CD4-positive, alpha-beta T cell treated with Interleukin-15 for 4 hours (primary cell): Measurements from ENCODE around the gene NUB1.

ENCODE experiments used
- DNase-seq: peaks from one replicate; pipeline ENCODE4 v3.0.0-alpha.2; 2020; ENCODE audit warnings: low spot score

The NUB1 gene

GRCh38 chr7:151389768-151390597 is 48.4 kb downstream of the NUB1 start:
- DNase-seq: no peak

DNA sequence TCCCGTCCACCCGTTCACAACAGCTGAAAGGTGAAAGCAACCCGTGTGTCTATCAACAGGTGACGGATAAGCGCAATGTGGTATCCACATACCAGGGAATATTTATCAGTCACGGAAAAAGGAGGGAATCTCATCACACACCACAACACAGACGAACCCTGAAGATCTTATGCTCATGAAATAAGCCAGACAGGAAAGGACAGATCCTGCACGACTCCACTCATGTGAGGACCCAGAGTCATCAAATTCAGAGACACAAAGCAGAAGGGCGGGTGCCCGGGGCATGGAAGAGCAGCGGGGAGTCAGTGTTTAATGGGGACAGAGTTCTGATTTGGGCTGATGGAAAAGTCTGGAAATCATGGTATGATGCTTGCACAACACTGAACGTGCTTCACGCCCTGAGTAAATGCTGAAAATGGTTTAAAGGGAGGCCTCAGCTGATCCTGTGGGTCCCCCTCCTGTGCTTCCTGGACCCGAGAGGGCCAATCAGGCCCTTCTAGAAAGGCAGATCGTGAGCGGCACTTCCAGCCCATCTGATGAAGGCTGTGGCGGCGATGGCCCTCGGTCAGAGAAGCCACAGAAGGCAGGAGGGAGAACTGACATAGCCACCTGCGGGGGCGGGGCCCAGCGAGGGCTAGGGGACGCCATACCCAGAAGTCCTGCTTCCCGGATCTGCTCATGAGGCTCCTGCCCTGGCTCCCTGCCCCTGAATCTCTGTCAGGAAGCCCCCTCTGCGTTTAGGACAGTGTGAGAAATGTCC is 49.2 kb downstream of the NUB1 start:
- DNase-seq: no peak

DNA sequence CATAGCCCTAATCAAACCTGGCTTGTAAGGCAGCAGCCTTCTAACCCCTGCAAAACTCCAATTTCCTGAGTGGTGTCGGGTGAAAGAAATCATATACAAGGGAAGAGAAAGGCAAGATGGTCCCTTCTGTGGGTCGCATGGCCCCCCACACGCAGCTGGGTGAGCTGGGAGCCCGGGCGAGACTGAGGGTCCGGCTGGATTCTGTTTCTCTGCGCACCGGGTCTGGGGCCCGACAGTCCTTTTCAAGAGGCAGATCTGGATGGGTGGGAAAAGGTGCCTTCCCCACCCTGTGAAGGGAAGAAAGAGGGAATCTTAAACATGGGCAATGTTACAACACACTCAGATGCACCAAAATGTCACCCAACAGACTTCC is 49.7 kb downstream of the NUB1 start:
- DNase-seq: no peak

DNA sequence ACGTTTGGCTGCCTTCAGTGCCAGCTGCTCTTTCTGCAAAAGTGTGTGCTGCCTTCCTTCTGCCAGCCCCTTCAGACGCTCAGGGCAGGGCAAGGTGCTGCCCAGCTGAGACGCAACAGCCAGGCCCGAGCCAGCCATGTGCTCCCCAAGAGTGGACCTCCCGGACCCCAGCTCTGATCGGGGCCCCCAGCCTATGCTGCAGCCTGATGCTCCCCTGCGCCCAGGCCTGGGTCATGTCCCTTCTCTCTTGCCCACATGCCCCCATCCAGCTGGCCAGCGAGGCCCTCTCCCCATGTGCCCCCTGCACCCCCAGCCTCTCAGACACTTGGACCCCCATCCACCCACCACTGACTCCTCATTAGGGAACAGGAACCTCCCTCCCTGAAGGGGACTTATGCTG is 50.4 kb downstream of the NUB1 start:
- DNase-seq: no peak

DNA sequence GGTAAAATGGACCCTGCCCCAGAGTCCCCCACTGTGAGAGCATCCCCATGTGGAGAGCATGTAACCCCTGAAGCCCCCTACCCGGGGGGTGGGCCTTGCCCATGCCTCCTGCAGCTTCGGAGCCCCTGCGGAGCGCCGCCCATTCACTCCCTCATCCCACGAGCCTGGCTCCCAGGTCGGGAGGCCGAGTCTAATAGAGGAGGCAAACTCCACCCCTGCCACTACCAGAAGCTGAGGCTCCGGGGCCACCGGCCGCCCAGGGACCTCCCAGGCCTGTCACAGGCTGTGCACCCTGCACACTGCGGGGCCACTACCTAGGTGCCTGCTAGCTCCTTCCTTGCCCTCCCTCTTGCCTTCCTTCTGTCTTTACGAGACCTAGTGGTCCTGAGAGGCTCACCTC is 50.8 kb downstream of the NUB1 start:
- DNase-seq: no peak

- DNase-seq: no peak
Measured at GRCh38 chr7:151393031-151393977, 51.7 kb downstream of the NUB1 start.

- DNase-seq: no peak
Measured at GRCh38 chr7:151394076-151395035, 52.7 kb downstream of the NUB1 start.

DNA sequence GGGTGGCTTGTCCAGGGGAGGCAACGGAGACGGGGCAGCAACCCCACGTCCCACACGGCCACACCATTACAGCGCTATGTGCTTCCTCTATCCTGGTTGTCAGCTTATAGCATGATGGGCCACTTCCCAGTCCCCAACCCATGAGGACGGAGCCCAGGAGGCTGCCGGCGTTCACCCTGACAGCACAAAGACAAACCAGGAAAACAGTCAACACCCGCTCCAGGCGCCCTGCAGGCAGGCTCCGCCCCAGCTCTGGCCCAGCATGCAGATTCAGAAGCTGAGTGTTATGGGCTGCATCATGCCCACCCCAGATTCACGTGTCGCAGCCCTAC is 53.4 kb downstream of the NUB1 start:
- no peak for DNase-seq

- DNase-seq: no peak
Measured at GRCh38 chr7:151396328-151396970, 54.8 kb downstream of the NUB1 start.

- DNase-seq: no peak
Measured at GRCh38 chr7:151397026-151397425, 55.4 kb downstream of the NUB1 start.

DNA sequence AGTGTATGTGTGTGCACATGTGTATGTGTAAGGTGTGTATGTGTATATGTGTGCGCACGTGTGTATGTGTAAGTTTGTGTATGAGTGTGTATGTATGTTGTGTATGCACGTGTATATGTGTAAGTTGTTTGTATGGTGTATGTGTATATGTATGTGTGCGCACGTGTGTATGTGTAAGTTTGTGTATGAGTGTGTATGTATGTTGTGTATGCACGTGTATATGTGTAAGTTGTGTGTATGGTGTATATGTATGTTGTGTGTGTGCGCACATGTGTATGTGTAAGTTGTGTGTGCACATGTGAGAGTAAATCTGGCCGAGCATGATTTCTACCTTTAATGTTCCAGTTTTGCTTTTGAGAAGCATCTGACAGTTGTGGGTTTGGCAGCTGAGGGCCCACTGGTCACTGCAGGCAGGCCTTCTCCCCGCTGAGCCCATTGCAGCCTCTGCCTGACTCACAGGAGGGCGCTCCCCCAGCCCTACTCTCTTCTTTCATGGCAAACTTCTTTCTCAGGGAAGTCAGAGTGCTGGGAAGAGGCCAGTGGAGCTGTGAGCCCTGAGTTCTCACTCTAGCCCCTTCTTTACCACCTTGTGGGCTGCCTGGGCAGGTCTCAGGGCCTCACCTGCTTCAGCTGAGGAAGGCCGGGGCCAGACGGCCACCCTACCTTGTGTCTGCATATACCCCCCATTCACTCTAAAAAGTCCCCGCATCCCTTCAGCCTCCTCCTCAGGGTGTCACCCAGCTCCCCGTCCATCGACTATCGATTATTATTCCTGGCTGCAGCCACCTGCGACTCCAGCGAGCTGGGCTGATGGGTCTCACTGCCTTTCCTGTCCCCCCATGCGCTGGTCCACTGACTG is 57.1 kb downstream of the NUB1 start:
- no peak for DNase-seq

DNA sequence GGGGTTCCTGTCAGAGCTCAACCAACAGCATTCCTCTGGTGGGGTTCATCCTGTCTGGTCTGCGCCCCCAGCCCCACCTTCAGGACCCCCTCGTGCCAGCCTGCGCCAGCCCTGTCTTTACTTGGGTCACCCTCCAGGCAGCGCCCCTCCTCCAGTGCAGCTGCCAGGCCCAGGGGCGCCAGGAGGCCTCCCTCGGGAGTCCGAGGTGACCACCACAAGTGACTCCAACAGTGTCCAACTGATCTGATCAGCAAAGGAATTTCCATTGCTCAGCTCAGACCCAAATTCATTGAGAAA is 57.6 kb downstream of the NUB1 start:
- DNase-seq: no peak

DNA sequence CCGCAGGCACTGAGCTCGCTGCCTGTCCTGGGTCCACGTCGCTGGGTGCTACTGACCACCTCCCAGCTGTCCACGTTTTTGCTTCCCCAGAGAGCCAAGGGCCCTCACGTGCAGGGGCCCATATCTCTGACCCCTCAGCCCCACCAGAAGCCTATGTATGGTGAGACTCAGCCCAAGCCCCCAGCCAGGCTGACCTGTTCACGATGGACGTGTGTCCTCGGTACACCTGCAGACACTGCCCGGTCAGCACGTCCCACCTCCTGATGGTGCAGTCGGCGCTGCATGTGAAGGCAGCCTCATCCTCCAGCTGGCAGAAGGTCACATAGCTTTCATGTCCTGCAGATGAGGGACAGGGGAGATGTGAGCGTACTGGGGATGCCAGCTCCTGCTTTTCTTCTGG is 58.3 kb downstream of the NUB1 start:
- DNase-seq: no peak

GRCh38 chr7:151400626-151401315 is 59.2 kb downstream of the NUB1 start:
- no peak for DNase-seq

DNA sequence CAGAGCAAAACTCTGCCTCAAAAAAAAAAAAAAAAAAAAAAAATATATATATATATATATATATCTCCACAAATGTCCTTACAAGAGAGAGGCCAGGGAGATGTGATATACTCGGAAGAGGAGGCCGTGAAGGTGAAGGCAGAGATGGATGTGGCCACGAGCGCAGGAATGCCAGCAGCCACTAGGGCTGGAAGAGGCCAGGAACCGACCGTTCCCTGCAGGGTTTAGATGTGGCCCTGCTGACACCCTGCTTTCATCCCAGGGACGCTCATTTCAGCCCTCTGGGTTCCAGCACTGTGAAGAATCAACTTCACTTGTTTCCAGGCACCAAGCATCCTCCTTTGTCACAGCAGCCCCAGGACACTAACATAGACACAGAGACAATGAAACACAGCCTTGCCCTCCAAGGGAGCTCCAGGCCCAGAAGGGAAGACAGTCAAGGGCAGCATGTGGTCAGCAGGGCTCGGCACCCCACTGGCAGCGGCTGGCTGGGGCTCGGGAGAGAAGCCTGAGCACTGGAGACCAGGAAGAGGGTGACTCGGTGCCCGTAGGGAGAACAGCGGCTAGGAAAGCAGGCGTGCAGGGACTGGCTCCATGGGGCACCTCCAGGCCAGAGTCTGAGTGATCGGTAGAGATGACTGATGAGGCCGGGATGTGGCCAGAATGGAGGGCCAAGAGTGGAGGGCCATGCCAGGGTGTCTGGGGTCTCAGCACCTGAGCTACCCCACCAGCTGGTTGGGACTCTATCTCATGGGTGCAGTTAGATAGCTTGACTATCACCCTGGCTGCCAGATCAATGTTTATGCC is 60.6 kb downstream of the NUB1 start:
- no peak for DNase-seq

GRCh38 chr7:151403764-151404163 is 62.2 kb downstream of the NUB1 start:
- DNase-seq: no peak

GRCh38 chr7:151404216-151405011 is 62.8 kb downstream of the NUB1 start:
- DNase-seq: no peak

GRCh38 chr7:151405056-151405455 is 63.4 kb downstream of the NUB1 start:
- no peak for DNase-seq
